ENCODE measurements around the gene NAA80. TPM values are rescaled to one million over a fixed set of nuclear protein-coding genes. Genes with fewer than 3 reads are reported as not detected.

Gene NAA80
- total RNA-seq, 1 donor from 2014 or later: 6.3 TPM

DNA sequence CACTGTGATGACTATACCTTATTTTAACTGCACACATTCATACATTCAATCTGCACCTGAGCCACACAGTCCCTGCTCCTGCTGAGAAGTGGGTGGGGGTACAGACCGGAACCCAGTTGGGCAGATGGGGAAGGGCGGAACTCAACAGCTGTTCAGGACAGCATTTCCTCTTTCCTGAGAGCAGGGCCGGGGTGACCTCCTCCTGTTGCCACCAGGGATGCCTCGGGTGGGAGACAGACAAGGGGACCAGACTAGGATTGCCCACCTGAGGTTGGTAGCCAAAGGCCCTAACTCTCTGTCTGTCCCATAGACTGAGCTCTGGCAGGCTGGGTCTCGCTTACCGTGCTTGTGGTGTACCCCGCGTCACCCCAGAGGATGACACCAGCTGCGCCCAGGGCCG is 19.4 kb upstream of the NAA80 start:
- H3K4me3 Mint-ChIP-seq (ENCODE audit: unreplicated experiment): no peak overlapping the region
- Histone ChIP-seq H3K27ac (ENCODE audit: low read depth, low read length) (no peak overlapping the region), H3K79me2 (ENCODE audit: insufficient read depth, low read length) (peaks cover 40% of the 10 kb centered on the region), H2AFZ (ENCODE audit: low read depth, low read length) (no peak overlapping the region), H3K4me2 (ENCODE audit: low read length) (peak overlapping the region; percentile 93), H3K4me1 (ENCODE audit: insufficient read depth, low read length) (peaks cover 29% of the 10 kb centered on the region), H3K9me3 (ENCODE audit: insufficient read depth, low read depth, low read length) (no peaks in the 10 kb centered on the region), H3K4me3 (ENCODE audit: insufficient read depth, low read depth, low read length) (no peak overlapping the region), H4K20me1 (ENCODE audit: insufficient read depth, low read length) (peaks cover 58% of the 10 kb centered on the region), H3K36me3 (ENCODE audit: insufficient read depth, low read length) (peaks cover 8% of the 10 kb centered on the region), H3K9ac (ENCODE audit: low read length) (no peak overlapping the region), H3K27me3 (ENCODE audit: insufficient read depth, low read length) (no peaks in the 10 kb centered on the region)
- H3K9me3 Mint-ChIP-seq (ENCODE audit: unreplicated experiment): no peaks in the 10 kb centered on the region
- peaks cover 21% of the 10 kb centered on the region for H3K36me3 Mint-ChIP-seq (ENCODE audit: low read depth, unreplicated experiment)
- no peak overlapping the region for H3K27ac Mint-ChIP-seq (ENCODE audit: unreplicated experiment)
- H3K4me1 Mint-ChIP-seq (ENCODE audit: low read depth, unreplicated experiment): peaks cover 23% of the 10 kb centered on the region
- no peak for TF ChIP-seq EZH2 (IDR thresholded peaks at IDR 0.05; ENCODE audit: insufficient read depth, low read length)
- TF ChIP-seq, protein P1, sequence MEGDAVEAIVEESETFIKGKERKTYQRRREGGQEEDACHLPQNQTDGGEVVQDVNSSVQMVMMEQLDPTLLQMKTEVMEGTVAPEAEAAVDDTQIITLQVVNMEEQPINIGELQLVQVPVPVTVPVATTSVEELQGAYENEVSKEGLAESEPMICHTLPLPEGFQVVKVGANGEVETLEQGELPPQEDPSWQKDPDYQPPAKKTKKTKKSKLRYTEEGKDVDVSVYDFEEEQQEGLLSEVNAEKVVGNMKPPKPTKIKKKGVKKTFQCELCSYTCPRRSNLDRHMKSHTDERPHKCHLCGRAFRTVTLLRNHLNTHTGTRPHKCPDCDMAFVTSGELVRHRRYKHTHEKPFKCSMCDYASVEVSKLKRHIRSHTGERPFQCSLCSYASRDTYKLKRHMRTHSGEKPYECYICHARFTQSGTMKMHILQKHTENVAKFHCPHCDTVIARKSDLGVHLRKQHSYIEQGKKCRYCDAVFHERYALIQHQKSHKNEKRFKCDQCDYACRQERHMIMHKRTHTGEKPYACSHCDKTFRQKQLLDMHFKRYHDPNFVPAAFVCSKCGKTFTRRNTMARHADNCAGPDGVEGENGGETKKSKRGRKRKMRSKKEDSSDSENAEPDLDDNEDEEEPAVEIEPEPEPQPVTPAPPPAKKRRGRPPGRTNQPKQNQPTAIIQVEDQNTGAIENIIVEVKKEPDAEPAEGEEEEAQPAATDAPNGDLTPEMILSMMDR (IDR thresholded peaks at IDR 0.05; ENCODE audit: insufficient read depth, low read depth, low read length): no peak
- no peaks in the 10 kb centered on the region for H3K27me3 Mint-ChIP-seq (ENCODE audit: low read depth, unreplicated experiment)
- no peak for DNase-seq (ENCODE audit: low read depth)
- FAIRE-seq: no peak

DNA sequence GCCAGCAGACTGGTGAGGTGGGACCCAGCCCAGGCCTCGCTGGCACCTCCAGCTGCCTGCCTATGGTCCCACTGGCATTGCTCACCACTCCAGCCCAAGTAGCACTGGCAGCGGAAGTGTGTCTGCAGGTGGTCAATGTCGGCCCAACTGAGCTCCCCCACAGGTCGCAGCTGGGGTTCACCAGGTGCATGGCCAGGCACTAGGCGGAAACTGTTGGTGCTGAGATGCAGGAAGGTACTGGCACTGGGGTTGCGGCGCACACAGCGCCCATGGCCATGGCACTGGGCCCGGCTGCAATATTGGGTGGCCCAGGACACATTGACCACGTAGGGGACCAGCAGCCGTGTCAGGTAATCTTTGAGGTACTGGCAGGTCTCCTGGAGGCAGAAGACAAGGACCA is 19.0 kb upstream of the NAA80 start:
- no peak for TF ChIP-seq EZH2 (IDR thresholded peaks at IDR 0.05; ENCODE audit: insufficient read depth, low read length)
- TF ChIP-seq, protein P1 (IDR thresholded peaks at IDR 0.05; ENCODE audit: insufficient read depth, low read depth, low read length): no peak
- H3K9me3 ChIP-seq (ENCODE audit: insufficient read depth, low read depth, low read length): no peaks in the 10 kb centered on the region
- Mint-ChIP-seq H3K27me3 (ENCODE audit: low read depth, unreplicated experiment) (no peaks in the 10 kb centered on the region), H3K27ac (ENCODE audit: unreplicated experiment) (no peak overlapping the region), H3K4me3 (ENCODE audit: unreplicated experiment) (no peak overlapping the region), H3K36me3 (ENCODE audit: low read depth, unreplicated experiment) (peaks cover 22% of the 10 kb centered on the region), H3K9me3 (ENCODE audit: unreplicated experiment) (no peaks in the 10 kb centered on the region), H3K4me1 (ENCODE audit: low read depth, unreplicated experiment) (peaks cover 22% of the 10 kb centered on the region)
- no peaks in the 10 kb centered on the region for H3K27me3 ChIP-seq (ENCODE audit: insufficient read depth, low read length)
- H2AFZ ChIP-seq (ENCODE audit: low read depth, low read length): no peak overlapping the region
- FAIRE-seq: no peak
- H3K79me2 ChIP-seq (ENCODE audit: insufficient read depth, low read length): peaks cover 40% of the 10 kb centered on the region
- no peak overlapping the region for H3K4me3 ChIP-seq (ENCODE audit: insufficient read depth, low read depth, low read length)
- DNase-seq (ENCODE audit: low read depth): no peak
- no peak overlapping the region for H3K9ac ChIP-seq (ENCODE audit: low read length)
- peak overlapping the region; percentile 93 for H3K4me2 ChIP-seq (ENCODE audit: low read length)
- peaks cover 8% of the 10 kb centered on the region for H3K36me3 ChIP-seq (ENCODE audit: insufficient read depth, low read length)
- no peak overlapping the region for H3K27ac ChIP-seq (ENCODE audit: low read depth, low read length)
- H4K20me1 ChIP-seq (ENCODE audit: insufficient read depth, low read length): peaks cover 58% of the 10 kb centered on the region
- H3K4me1 ChIP-seq (ENCODE audit: insufficient read depth, low read length): peaks cover 29% of the 10 kb centered on the region

DNA sequence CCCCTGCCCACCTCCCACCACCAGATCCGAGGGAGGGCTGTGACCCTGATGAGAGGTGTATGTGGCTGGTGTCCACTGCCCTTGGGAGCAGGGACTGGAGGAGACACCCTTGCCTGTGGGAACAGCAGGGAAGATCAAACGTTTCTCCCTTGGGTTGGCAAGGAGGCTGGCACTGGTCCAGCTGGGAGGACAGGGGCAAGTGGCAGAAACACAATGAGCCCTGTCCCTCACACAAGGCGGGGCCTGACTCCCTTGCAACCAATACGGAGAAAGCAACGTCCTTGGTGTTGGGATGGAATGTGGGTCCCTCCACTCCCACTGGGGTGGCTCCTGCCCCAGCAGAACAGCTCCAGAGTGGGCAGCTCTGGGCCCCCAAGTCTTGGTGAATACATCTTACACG is 18.1 kb upstream of the NAA80 start:
- Histone ChIP-seq H3K36me3 (ENCODE audit: insufficient read depth, low read length) (peaks cover 8% of the 10 kb centered on the region), H3K4me1 (ENCODE audit: insufficient read depth, low read length) (peaks cover 29% of the 10 kb centered on the region), H3K4me2 (ENCODE audit: low read length) (peak overlapping the region; percentile 55), H4K20me1 (ENCODE audit: insufficient read depth, low read length) (peaks cover 58% of the 10 kb centered on the region), H2AFZ (ENCODE audit: low read depth, low read length) (no peak overlapping the region), H3K4me3 (ENCODE audit: insufficient read depth, low read depth, low read length) (no peak overlapping the region), H3K9ac (ENCODE audit: low read length) (peak overlapping the region; percentile 29), H3K9me3 (ENCODE audit: insufficient read depth, low read depth, low read length) (no peaks in the 10 kb centered on the region), H3K27me3 (ENCODE audit: insufficient read depth, low read length) (no peaks in the 10 kb centered on the region), H3K27ac (ENCODE audit: low read depth, low read length) (no peak overlapping the region), H3K79me2 (ENCODE audit: insufficient read depth, low read length) (peaks cover 40% of the 10 kb centered on the region)
- Mint-ChIP-seq H3K27me3 (ENCODE audit: low read depth, unreplicated experiment) (no peaks in the 10 kb centered on the region), H3K27ac (ENCODE audit: unreplicated experiment) (peak overlapping the region; percentile 53), H3K4me1 (ENCODE audit: low read depth, unreplicated experiment) (peaks cover 16% of the 10 kb centered on the region), H3K4me3 (ENCODE audit: unreplicated experiment) (no peak overlapping the region), H3K36me3 (ENCODE audit: low read depth, unreplicated experiment) (peaks cover 22% of the 10 kb centered on the region), H3K9me3 (ENCODE audit: unreplicated experiment) (no peaks in the 10 kb centered on the region)
- DNase-seq (ENCODE audit: low read depth) (no peak), FAIRE-seq (no peak)
- TF ChIP-seq, protein P1 (IDR thresholded peaks at IDR 0.05; ENCODE audit: insufficient read depth, low read depth, low read length): no peak
- TF ChIP-seq EZH2 (IDR thresholded peaks at IDR 0.05; ENCODE audit: insufficient read depth, low read length): no peak

All from astrocyte (in vitro differentiated cells and primary cell).